H1 (cell line): Measurements from ENCODE around the gene PRODH2. TPM values are rescaled to one million over a fixed set of nuclear protein-coding genes. Genes with fewer than 3 reads are reported as not detected.

Experiments used
- ATF2 ChIP-seq: IDR thresholded peaks from 2 replicates; pipeline ENCODE4 v1.6.1; 2012; ENCODE audit warnings: low read length, inconsistent platforms
- ATF3 ChIP-seq: IDR thresholded peaks from 2 replicates; pipeline ENCODE4 v1.6.1; 2011; ENCODE audit warnings: low read depth, mild to moderate bottlenecking, low read length; ENCODE audit not compliant: insufficient read depth
- BACH1 ChIP-seq: IDR thresholded peaks from 2 replicates; pipeline ENCODE4 v1.6.1; 2012; ENCODE audit warnings: low read length, improper control_type of control experiment
- CBX8 ChIP-seq: fragments of 300-800, 300-1000 bp; sonication (generic); IDR thresholded peaks from 2 replicates; pipeline ENCODE4 v1.7.1; 2016; ENCODE audit warnings: low read depth, low read length, borderline replicate concordance
- EZH2 ChIP-seq: fragments of 200-600 bp; sonication (generic); IDR thresholded peaks from 2 replicates; pipeline ENCODE4 v1.7.1; 2012; ENCODE audit warnings: low read depth, mild to moderate bottlenecking, moderate library complexity, low read length, inconsistent platforms; ENCODE audit not compliant: severe bottlenecking
- FOSL1 ChIP-seq: IDR thresholded peaks from 2 replicates; pipeline ENCODE4 v1.6.1; 2011; ENCODE audit warnings: mild to moderate bottlenecking, low read depth, low read length, moderate library complexity; ENCODE audit not compliant: insufficient read depth
- HDAC2 ChIP-seq, 2 experiments: fragments of 300-600 bp in 1 of 2; sonication (generic) in 1 of 2; IDR thresholded peaks; 2 replicates each; pipeline ENCODE4 v1.6.1; 2011 to 2012; ENCODE audit warnings: low read depth in 2 of 2, low read length in 2 of 2, mild to moderate bottlenecking in 2 of 2, moderate library complexity in 2 of 2, borderline replicate concordance in 1 of 2, inconsistent platforms in 1 of 2
- HDAC6 ChIP-seq: IDR thresholded peaks from one replicate; pipeline ENCODE4 v1.7.1; 2012; ENCODE audit warnings: low read depth, mild to moderate bottlenecking, inconsistent platforms, low read length, moderate library complexity
- JUND ChIP-seq: IDR thresholded peaks from 2 replicates; pipeline ENCODE4 v1.6.1; 2011; ENCODE audit warnings: mild to moderate bottlenecking, improper control_type of control experiment, low read length
- MAFK ChIP-seq: IDR thresholded peaks from 2 replicates; pipeline ENCODE4 v1.6.1; 2012; ENCODE audit warnings: low read depth, mild to moderate bottlenecking, improper control_type of control experiment, low read length
- NRF1 ChIP-seq: IDR thresholded peaks from 2 replicates; pipeline ENCODE4 v1.6.1; 2011; ENCODE audit warnings: mild to moderate bottlenecking, low read depth, low read length, improper control_type of control experiment
- RBBP5 ChIP-seq: IDR thresholded peaks from 2 replicates; pipeline ENCODE4 v1.7.1; 2012; ENCODE audit warnings: low read depth, mild to moderate bottlenecking, inconsistent platforms, low read length, moderate library complexity, borderline replicate concordance
- RFX5 ChIP-seq: IDR thresholded peaks from 2 replicates; pipeline ENCODE4 v1.6.1; 2011; ENCODE audit warnings: low read depth, low read length, improper control_type of control experiment, borderline replicate concordance
- SIN3A ChIP-seq, 2 experiments: IDR thresholded peaks in 1 of 2; conservative IDR thresholded peaks in 1 of 2; 2 replicates each; pipeline ENCODE4 v1.6.1; 2011 to 2012; ENCODE audit warnings: low read length in 2 of 2, improper control_type of control experiment in 1 of 2, low read depth in 1 of 2, mild to moderate bottlenecking in 1 of 2
- SIX5 ChIP-seq: IDR thresholded peaks from 2 replicates; pipeline ENCODE4 v1.6.1; 2011; ENCODE audit warnings: mild to moderate bottlenecking, low read depth, low read length
- SP2 ChIP-seq: IDR thresholded peaks from 2 replicates; pipeline ENCODE4 v1.6.1; 2012; ENCODE audit warnings: mild to moderate bottlenecking, low read length, inconsistent platforms
- TBP ChIP-seq: IDR thresholded peaks from 2 replicates; pipeline ENCODE4 v1.6.1; 2011; ENCODE audit warnings: low read depth, low read length, improper control_type of control experiment
- USF2 ChIP-seq: IDR thresholded peaks from 2 replicates; pipeline ENCODE4 v1.6.1; 2011; ENCODE audit warnings: low read length, improper control_type of control experiment
- YY1 ChIP-seq: IDR thresholded peaks from 2 replicates; pipeline ENCODE4 v1.6.1; 2011; ENCODE audit warnings: low read depth, mild to moderate bottlenecking, low read length
- polyA plus RNA-seq, 7 experiments: library from polyadenylated mRNA; depleted of rRNA in 3 of 7; stranded (reverse) in 5 of 7; unstranded in 2 of 7; fragments of >200 nt in 5 of 7; fragments of 200-250 nt in 2 of 7; gene quantifications; 1 replicate in 5 of 7; 2 replicates in 1 of 7; 4 replicates in 1 of 7; pipeline versions ENCODE4 v1.2.1 to v1.2.3, GENCODE V29; 2011 to 2013; ENCODE audit warnings: missing spikeins in 2 of 7, mixed read lengths in 2 of 7
- total RNA-seq: library from RNA; stranded (reverse); fragmentation: NEBNext Ultra II Directional; extraction: Animal tissue kit (Norgen Biotek cat#: 25700); gene quantifications from 2 replicates; pipeline ENCODE4 v1.2.1, GENCODE V29; 2021
- TF ChIP-seq, protein P1 (sequence below): IDR thresholded peaks from 2 replicates; pipeline ENCODE4 v1.6.1; 2012; ENCODE audit warnings: inconsistent platforms

The PRODH2 gene
- total and polyA plus RNA-seq, 2 of the 8 experiments (the other 6 are each of a cell fraction or from before 2014, with no cell fraction given) = not detected

- no peak for TF ChIP-seq RFX5
- no peak for TF ChIP-seq SP2
- TF ChIP-seq JUND = no peak
- peak in 1 of 2 experiments; percentile 69; a peak in 1 of 4 replicates for TF ChIP-seq SIN3A (conservative IDR thresholded peaks at IDR 0.05 in 1 of 2, IDR thresholded peaks at IDR 0.05 in 1 of 2; ENCODE audit: low read depth in 1 of 2, low read length in 2 of 2)
- peak; percentile 42 for TF ChIP-seq EZH2
- TF ChIP-seq FOSL1 = no peak
- TF ChIP-seq ATF3 = 0 out of 2 replicates have a peak, but pooled peaks have one; percentile 7
- TF ChIP-seq, protein P1, sequence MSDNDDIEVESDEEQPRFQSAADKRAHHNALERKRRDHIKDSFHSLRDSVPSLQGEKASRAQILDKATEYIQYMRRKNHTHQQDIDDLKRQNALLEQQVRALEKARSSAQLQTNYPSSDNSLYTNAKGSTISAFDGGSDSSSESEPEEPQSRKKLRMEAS = no peak
- no peak for TF ChIP-seq USF2
- TF ChIP-seq RBBP5 = no peak
- TF ChIP-seq MAFK = no peak
- TF ChIP-seq ATF2 = no peak
- TF ChIP-seq BACH1 = no peak
- no peak for TF ChIP-seq NRF1
- no peak for TF ChIP-seq TBP
- no peak for TF ChIP-seq SIX5
- TF ChIP-seq HDAC6 = no peak
- TF ChIP-seq CBX8 = no peak
- no peak for TF ChIP-seq YY1
- TF ChIP-seq HDAC2 (IDR thresholded peaks at IDR 0.05; ENCODE audit: borderline replicate concordance in 1 of 2, low read depth in 2 of 2, low read length in 2 of 2) = no peak
Measured at GRCh38 chr19:35845215-35846037, 32.8 kb upstream of the PRODH2 start (continued).
